GM19239 (cell line): ENCODE measurements around the gene COPS6.
"Not testable (repeated sequence)": the region's sequence is repeated elsewhere in the genome, so short reads cannot be mapped to it uniquely, and the experiment has no call there.

Experiments
- DNase-seq: peaks from one replicate; pipeline ENCODE4 v3.0.0; 2011; ENCODE audit warnings: low spot score; ENCODE audit not compliant: insufficient read length
- FAIRE-seq: peaks from 2 replicates; lab custom pipeline; 2011; peaks lifted over from hg19 to GRCh38; lab: Jason Lieb, UNC

The COPS6 gene

DNA sequence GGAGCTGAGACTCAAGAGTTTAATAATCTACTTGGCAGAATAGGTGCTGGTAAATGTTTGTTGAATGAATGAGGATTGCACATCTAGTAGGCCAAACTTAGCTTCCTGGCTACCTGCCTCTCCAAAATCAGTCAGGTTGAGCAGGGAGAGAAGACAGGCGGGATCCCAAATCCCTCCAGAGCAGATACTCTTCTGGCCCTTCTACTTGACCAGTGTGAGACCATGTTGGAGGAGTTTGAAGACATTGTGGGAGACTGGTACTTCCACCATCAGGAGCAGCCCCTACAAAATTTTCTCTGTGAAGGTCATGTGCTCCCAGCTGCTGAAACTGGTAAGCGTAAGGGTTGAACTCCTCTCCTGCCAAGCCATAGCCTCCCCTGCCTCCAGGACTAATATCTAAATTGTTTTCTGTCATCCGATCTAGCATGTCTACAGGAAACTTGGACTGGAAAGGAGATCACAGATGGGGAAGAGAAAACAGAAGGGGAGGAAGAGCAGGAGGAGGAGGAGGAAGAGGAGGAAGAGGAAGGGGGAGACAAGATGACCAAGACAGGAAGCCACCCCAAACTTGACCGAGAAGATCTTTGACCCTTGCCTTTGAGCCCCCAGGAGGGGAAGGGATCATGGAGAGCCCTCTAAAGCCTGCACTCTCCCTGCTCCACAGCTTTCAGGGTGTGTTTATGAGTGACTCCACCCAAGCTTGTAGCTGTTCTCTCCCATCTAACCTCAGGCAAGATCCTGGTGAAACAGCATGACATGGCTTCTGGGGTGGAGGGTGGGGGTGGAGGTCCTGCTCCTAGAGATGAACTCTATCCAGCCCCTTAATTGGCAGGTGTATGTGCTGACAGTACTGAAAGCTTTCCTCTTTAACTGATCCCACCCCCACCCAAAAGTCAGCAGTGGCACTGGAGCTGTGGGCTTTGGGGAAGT lies 35.8 kb downstream of the COPS6 start:
- DNase-seq (no peak), FAIRE-seq (no peak)

DNA sequence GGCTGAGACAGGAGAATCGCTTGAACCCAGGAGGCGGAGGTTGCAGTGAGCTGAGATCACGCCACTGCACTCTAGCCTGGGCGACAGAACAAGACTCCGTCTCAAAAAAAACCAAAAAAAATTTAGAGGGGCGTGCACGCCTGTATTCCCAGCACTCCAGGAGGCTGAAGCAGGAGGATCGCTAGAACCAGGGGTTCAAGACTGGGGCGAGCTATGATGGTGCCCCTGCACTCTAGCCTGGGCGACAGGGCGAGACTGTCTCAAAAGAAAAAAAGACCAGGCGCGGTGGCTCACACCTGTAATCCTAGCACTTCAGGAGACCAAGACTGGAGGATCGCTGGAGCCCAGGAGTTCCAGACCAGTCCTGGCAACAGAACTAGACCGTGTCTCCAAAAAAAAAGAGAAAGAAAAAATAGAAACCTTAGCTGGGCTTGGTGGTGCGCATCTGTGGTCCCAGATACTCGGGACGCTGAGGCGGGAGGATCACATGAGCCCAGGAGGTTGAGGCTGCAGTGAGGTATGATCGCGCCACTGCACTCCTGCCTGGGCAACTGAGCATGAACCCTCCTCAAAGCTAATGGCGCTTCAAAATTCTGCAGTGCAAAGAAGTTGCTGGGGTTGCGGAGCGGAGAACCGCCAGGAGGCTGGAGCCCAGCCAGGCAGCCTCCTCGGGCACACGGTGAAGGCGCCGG lies 37.6 kb downstream of the COPS6 start:
- no peak for FAIRE-seq

DNA sequence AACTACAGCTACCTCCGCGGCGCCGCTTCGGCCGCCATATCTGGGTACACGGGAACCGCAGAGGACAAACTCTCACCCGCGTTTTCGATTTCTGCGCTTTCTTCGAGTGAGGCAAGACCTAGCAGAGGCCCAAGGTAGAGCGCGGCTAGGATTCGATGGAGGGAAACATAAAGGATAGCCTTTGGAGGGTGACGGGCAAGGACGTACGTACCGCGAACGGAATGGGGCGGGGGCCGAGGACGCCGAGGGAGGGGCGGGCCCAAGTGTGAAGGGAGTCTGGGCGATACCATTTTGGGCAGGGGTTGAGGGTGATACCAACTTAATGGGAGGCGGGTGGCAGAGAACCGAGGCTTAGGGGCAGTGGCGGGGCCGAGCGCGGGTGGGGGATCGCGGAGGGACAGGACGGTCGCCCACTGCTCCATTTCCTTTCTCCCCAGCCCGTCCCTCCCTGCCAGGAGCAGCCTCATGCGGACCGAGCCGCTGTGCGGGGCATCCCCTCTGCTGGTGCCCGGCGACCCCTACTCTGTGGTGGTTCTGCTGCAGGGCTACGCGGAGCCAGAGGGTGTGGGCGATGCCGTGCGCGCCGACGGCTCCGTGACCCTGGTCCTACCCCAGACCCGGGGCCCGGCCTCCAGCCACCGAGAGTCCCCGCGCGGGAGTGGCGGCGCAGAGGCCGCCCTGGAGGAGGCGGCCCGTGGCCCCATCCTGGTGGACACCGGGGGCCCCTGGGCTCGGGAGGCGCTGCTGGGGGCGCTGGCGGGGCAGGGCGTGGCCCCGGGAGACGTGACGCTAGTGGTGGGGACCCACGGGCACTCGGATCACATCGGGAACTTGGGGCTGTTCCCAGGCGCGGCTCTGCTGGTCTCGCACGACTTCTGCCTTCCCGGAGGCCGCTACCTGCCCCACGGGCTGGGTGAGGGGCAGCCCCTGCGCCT lies 38.4 kb downstream of the COPS6 start, which contains the start of gene MBLAC1:
Gene MBLAC1 (plus strand): TSS at position 37 of the 935 bp plus-strand sequence. CDS start 429 bp downstream, at position 466.
- FAIRE-seq, result peak; percentile 89
- DNase-seq, result peak; percentile 72

More for the DNA sequence above, 37.6 kb downstream of the COPS6 start:
- DNase-seq, result no peak

DNA sequence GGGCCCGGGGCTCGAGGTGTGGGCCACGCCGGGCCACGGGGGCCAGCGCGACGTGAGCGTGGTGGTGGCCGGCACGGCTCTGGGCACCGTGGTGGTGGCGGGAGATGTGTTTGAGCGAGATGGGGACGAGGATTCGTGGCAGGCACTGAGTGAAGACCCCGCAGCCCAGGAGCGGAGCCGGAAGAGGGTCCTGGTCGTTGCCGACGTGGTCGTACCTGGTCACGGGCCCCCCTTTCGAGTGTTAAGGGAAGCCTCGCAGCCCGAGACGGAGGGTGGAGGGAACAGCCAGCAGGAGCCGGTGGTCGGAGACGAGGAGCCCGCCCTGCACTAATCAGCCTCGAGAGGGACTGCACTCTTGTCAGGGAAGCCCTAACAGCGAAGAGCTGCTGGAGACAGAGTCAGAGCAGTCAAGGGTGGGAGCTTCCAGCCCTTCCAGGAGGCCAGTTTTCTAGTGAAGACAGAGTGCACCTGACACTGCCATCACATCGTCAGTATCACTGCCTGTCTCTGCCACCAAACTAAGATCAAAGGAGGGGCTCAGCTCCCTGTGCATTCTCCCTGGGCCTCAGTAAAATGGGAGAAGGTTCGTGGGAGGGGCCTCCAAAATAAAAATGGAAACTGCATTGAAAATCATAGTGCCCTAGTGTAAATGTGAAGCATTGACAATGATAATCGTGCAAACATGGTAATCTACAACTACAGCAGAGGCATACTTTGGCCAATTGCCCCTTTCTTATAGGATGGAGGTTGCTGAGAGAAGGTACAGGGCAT lies 39.3 kb downstream of the COPS6 start:
- FAIRE-seq (no peak), DNase-seq (no peak)

DNA sequence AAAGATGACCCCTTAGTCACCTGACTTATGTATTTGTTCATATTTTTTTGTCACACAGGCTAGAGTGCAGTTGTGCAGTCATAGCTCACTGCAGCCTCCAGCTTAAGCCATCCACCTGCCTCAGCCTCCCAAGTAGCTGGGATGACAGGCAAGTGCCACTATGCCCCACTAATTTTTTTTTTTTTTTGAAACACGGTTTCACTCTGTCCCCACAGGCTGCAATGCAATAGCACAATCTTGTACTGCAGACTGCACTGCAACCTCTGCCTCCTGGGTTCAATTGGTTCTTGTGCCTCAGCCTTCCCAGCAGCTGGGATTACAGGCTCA lies 39.8 kb downstream of the COPS6 start:
- FAIRE-seq, result no peak

DNA sequence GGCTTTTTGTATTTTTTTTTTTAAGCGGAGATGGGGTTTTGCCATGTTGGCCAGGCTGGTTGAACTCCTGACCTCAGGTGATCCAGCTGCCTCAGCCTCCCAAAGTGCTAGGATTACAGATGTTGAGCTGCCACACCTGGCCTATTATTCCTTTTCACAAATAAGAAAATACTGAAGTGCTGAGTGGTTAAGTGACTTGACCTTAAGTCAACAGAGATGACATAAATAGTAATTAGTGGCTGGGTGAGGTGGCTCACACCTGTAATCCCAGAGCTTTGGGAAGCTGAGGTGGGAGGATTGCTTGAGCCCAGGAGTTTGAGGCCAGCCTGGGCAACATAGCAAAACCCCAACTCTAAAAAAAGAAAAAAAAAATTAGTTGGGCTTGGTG lies 41.4 kb downstream of the COPS6 start:
- not testable (repeated sequence) for DNase-seq, FAIRE-seq

More for the DNA sequence above, 39.8 kb downstream of the COPS6 start:
- no peak for DNase-seq

DNA sequence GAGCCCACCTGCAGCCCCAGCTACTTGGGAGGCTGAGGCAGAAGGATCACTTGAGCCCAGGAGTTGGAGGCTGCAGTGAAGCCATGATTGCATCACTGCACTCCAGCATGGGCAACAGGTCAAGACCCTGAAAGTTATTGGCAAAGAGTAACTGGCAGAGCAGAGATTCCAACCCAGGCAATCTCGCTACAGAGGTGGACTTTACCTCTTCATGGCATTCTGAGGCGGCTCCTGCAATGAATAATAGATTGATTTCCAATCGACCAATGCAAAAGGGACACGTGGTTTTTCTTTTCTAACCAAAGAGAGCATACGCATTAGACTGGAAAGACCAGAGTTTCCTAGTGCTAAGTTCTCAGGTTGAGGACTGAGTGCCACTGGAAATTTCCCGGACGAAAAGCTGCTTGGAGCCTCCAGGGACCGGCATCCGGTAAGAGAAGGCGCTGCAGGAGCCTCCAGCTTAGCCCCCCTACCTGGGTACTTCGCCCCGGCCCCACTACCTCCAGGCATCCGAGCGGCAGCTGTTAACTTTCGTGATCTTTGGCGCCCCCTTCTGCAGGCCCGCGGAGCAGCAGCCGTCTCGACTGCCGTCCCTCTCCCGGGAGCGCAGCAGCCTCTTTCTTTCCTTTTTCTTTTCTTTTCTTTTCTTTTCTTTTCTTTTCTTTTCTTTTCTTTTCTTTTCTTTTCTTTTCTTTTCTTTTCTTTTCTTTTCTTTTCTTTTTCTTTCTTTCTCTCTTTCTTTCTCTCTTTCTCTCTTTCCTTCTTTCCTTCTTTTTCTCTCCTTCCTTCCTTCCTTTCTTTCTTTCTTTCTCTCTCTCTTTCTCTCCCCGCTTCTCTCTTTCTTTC lies 42.1 kb downstream of the COPS6 start:
- FAIRE-seq (no peak), DNase-seq (peak; percentile 52)

DNA sequence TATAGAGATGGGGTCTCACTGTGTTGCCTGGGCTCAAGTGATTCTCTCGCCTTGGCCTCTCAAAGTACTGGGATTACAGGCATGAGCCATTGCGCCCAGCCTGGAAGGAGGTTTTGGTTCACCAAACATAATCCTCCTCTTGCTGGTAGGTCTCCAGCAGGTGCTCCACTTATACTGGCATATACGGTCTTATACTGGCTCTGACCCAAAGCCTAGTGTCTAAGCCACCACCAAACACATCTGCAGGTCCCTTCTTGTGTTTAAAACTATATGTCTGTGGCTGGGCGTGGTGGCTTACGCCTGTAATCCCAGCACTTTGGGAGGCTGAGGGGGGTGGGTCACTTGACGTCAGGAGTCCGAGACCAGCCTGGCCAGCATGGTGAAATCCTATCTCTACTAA lies 43.4 kb downstream of the COPS6 start:
- DNase-seq, result no peak
- FAIRE-seq, result no peak

DNA sequence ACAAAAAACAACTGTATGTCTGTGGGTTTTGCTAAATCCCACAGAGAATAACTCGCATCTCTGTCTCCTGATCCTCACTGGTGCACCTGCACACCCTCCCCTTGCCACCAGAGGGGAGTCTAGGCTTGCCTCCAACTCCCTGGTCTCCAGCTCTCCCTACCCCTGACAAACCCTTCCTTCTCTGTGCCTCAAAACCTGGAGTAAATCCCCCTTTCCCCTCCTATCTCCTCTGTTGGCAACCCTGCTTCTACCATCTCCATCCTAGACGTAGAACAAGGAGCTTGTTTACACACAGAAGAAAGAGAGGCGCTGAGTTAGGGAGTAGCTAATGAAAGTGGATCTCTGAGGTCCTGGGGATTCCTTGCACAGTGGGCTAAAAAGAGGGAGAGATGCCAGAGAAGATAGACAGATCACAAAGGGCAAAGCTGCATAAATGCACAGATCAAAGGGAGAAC lies 44.0 kb downstream of the COPS6 start:
- FAIRE-seq (peak; percentile 78), DNase-seq (no peak)

DNA sequence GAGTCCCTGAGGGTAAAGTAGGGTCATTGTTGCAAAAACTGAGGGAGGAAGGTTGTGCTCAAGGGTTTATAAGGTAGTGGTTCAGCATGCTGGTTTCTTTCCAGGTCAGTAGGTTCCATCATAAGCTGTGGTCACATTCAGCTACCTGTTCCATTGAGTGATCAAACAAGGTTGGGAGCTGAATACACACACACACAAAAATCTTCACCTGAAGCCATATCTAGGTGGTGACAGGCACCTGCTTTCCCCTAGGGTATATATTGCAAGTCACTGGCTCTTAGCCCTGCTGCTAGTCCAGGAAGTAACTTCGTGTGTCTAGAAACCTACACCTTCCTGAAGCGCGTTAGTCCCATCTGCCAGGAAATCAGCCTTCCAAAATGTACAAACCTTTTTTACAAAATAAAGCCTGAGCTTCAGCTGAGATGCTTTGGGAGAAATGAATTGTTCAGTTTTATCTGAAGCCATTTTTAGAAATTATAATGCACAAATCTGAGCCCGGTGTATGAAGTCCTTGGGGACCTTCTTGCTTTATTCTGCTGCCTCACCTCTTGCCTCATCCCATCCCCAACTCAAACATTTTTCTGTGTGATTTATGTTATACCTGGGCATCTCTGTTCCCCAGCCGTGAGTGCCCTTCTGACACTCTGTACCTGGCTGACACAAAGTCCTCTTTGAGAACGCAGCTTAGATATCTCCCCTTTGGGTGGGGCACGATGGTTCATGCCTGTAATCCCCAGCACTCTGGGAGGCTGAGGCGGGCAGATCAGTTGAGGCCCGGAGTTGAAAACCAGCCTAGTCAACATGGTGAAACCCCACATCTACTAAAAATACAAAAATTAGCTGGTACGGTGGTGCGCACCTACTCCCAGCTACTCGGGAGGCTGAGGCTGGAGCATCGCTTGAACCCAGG lies 49.3 kb downstream of the COPS6 start:
- FAIRE-seq (peak; percentile 76), DNase-seq (no peak)

DNA sequence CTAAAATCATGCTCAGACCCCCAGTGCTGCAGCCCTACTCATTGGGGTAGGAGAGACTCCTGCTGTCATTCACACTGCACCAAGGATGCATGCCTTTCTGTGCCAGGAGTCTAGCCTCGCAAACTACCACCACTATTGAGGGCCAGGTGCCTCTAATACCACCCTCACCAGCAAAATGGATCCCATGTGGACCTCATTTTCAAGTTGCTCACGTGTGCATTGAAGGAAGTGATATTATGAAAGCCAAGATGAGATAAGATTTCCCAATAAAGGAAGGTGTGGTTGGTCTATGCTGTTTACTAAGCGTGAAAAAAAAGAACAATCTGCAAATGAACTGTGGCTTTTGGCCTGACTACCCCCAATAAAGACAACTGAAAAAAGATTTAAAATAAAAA lies 52.8 kb downstream of the COPS6 start:
- no peak for FAIRE-seq
- DNase-seq, result no peak
